Epithelial cell of proximal tubule (primary cell): ENCODE data around the gene FGF8. TPM values are rescaled to one million over a fixed set of nuclear protein-coding genes. Genes with fewer than 3 reads are reported as not detected.

ENCODE experiments used
- DNase-seq: peaks from one replicate; pipeline ENCODE4 v3.0.0-alpha.2; 2011; ENCODE audit warnings: low read depth
- H3K4me3 ChIP-seq: 2 replicates; pipeline ENCODE4 v1.5.1; 2011; ENCODE audit warnings: low read depth, mild to moderate bottlenecking, low read length
- CTCF ChIP-seq: conservative IDR thresholded peaks from 2 replicates; pipeline ENCODE4 v1.5.1; 2012; ENCODE audit warnings: low read depth, mild to moderate bottlenecking, low read length
- total RNA-seq: library from RNA; depleted of rRNA; stranded (reverse); fragments of >200 nt; gene quantifications from 2 replicates; pipeline ENCODE4 v1.2.3, GENCODE V29; 2015

Gene FGF8
- total RNA-seq, 1 donor from 2014 or later = not detected

GRCh38 chr10:101772017-101772894, 3.7 kb downstream of the FGF8 start:
- no peak for TF ChIP-seq CTCF
- no peak for DNase-seq
- H3K4me3 ChIP-seq = no peak overlapping the region

GRCh38 chr10:101771380-101771779, 4.5 kb downstream of the FGF8 start:
- no peak for DNase-seq
- H3K4me3 ChIP-seq = no peak overlapping the region
- TF ChIP-seq CTCF = no peak

GRCh38 chr10:101770331-101771215, 5.3 kb downstream of the FGF8 start:
- DNase-seq = no peak
- TF ChIP-seq CTCF = no peak
- H3K4me3 ChIP-seq = no peak overlapping the region

- DNase-seq = no peak
- H3K4me3 ChIP-seq = no peak overlapping the region
- TF ChIP-seq CTCF = no peak
These were observed 6.3 kb downstream of the FGF8 start for GRCh38 chr10:101769541-101770180.

- no peak for DNase-seq
- no peak overlapping the region for H3K4me3 ChIP-seq
- no peak for TF ChIP-seq CTCF
These were observed 7.1 kb downstream of the FGF8 start for GRCh38 chr10:101768791-101769170.

GRCh38 chr10:101767966-101768790, 7.7 kb downstream of the FGF8 start:
- no peak overlapping the region for H3K4me3 ChIP-seq
- DNase-seq = no peak
- no peak for TF ChIP-seq CTCF
